NCI-H146 (cell line): ENCODE data around the gene TMEM63C.

Source experiments
- DNase-seq: peaks from one replicate; lab custom pipeline; 2025; lab: John Stamatoyannopoulos, UW

The TMEM63C gene

GRCh38 chr14:77199590-77199989, 18.0 kb downstream of the TMEM63C start:
- DNase-seq = no peak

- no peak for DNase-seq
Measured at GRCh38 chr14:77200406-77200985, 18.9 kb downstream of the TMEM63C start.

- no peak for DNase-seq
Measured at GRCh38 chr14:77201696-77202095, 20.1 kb downstream of the TMEM63C start.

- peak; percentile 70 for DNase-seq
Measured at GRCh38 chr14:77203611-77204458, 22.2 kb downstream of the TMEM63C start.

- peak; percentile 89 for DNase-seq
Measured at GRCh38 chr14:77204459-77204771, 22.8 kb downstream of the TMEM63C start.

GRCh38 chr14:77204907-77205306, 23.3 kb downstream of the TMEM63C start:
- no peak for DNase-seq

GRCh38 chr14:77205566-77205965, 24.0 kb downstream of the TMEM63C start:
- no peak for DNase-seq

GRCh38 chr14:77206261-77206824, 24.7 kb downstream of the TMEM63C start:
- no peak for DNase-seq

GRCh38 chr14:77206877-77207389, 25.3 kb downstream of the TMEM63C start:
- no peak for DNase-seq

GRCh38 chr14:77208291-77208978, 26.8 kb downstream of the TMEM63C start:
- DNase-seq = peak; percentile 1

- no peak for DNase-seq
Measured at GRCh38 chr14:77208979-77209318, 27.4 kb downstream of the TMEM63C start.

GRCh38 chr14:77212097-77212870, 30.7 kb downstream of the TMEM63C start:
- no peak for DNase-seq

GRCh38 chr14:77212943-77213678, 31.5 kb downstream of the TMEM63C start:
- peak; percentile 65 for DNase-seq

GRCh38 chr14:77213679-77214016, 32.0 kb downstream of the TMEM63C start:
- no peak for DNase-seq

GRCh38 chr14:77214216-77214615, 32.6 kb downstream of the TMEM63C start:
- no peak for DNase-seq

GRCh38 chr14:77217551-77217950, 36.0 kb downstream of the TMEM63C start:
- no peak for DNase-seq

- DNase-seq = no peak
Measured at GRCh38 chr14:77219591-77219990, 38.0 kb downstream of the TMEM63C start.

GRCh38 chr14:77220246-77221017, 38.8 kb downstream of the TMEM63C start:
- no peak for DNase-seq

- no peak for DNase-seq
Measured at GRCh38 chr14:77221241-77221871, 39.8 kb downstream of the TMEM63C start.
